Measurements from ENCODE around the gene CAPN12. TPM values are rescaled to one million over a fixed set of nuclear protein-coding genes. Genes with fewer than 3 reads are reported as not detected.

CAPN12 gene
- total and polyA plus RNA-seq, 2 experiments from 2014 or later, result 1.3 to 10.9 TPM

GRCh38 chr19:38715555-38715954, 28.7 kb downstream of the CAPN12 start:
- Histone ChIP-seq H3K27me3 (no peaks in the 10 kb centered on the region), H3K4me3 (no peak overlapping the region), H3K27ac (peak overlapping the region; percentile 73), H3K9me3 (ENCODE audit: low read depth) (no peaks in the 10 kb centered on the region), H3K4me1 (ENCODE audit: low read depth) (no peaks in the 10 kb centered on the region), H3K36me3 (peaks cover 41% of the 10 kb centered on the region)
- TF ChIP-seq, protein P1, sequence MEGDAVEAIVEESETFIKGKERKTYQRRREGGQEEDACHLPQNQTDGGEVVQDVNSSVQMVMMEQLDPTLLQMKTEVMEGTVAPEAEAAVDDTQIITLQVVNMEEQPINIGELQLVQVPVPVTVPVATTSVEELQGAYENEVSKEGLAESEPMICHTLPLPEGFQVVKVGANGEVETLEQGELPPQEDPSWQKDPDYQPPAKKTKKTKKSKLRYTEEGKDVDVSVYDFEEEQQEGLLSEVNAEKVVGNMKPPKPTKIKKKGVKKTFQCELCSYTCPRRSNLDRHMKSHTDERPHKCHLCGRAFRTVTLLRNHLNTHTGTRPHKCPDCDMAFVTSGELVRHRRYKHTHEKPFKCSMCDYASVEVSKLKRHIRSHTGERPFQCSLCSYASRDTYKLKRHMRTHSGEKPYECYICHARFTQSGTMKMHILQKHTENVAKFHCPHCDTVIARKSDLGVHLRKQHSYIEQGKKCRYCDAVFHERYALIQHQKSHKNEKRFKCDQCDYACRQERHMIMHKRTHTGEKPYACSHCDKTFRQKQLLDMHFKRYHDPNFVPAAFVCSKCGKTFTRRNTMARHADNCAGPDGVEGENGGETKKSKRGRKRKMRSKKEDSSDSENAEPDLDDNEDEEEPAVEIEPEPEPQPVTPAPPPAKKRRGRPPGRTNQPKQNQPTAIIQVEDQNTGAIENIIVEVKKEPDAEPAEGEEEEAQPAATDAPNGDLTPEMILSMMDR (IDR thresholded peaks at IDR 0.05; ENCODE audit: low read depth, low read length), result no peak
- no peak for DNase-seq (ENCODE audit: low read depth in 1 of 2, low spot score in 1 of 2)

DNA sequence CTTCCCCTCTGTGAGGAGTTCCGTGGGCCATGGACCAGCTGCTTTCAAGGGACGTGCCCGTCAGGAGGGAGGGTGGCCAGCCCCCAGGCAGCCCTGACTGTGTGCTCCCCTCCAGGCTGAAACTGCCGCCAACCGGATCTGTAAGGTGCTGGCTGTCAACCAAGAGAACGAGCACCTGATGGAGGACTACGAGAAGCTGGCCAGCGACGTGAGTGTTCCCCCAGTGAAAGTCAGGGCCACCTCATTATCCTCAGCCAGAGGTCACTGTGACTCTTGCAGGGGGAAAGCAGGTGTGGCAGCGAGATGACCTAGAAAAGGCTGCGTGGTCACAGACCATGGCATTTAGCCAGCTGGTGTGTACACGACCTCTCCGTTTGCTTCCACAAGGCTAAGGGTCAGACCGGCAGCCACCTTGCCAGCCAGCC, 29.9 kb downstream of the CAPN12 start:
- Histone ChIP-seq H3K9me3 (ENCODE audit: low read depth) (no peaks in the 10 kb centered on the region), H3K4me1 (ENCODE audit: low read depth) (no peaks in the 10 kb centered on the region), H3K36me3 (peaks cover 48% of the 10 kb centered on the region), H3K27ac (peak overlapping the region; percentile 73), H3K27me3 (no peaks in the 10 kb centered on the region), H3K4me3 (no peak overlapping the region)
- TF ChIP-seq, protein P1 (IDR thresholded peaks at IDR 0.05; ENCODE audit: low read depth, low read length), result no peak
- no peak for DNase-seq (ENCODE audit: low read depth in 1 of 2, low spot score in 1 of 2)

DNA sequence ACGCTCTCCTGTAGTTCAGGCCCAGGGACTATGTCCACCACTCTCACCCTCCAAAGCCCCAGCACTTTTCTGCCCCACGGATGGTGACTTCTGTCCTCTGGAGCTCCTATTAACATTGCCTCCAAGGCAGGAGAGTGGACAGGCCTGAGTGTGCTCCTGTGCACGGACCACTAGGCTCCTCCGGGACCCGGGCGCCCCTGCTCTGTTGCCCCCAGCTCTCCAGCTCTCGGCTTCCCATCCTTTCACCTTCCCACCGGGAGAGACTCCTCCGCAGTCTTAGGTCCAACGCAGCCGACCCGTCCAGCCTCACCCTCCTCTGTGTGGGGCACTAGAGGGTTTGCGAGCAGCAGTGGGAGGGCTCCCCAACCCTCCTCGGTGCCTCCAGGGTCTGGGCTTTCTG, 30.4 kb downstream of the CAPN12 start:
- Histone ChIP-seq H3K4me1 (ENCODE audit: low read depth) (no peaks in the 10 kb centered on the region), H3K27ac (peak overlapping the region; percentile 73), H3K27me3 (no peaks in the 10 kb centered on the region), H3K4me3 (no peak overlapping the region), H3K9me3 (ENCODE audit: low read depth) (no peaks in the 10 kb centered on the region), H3K36me3 (peaks cover 48% of the 10 kb centered on the region)
- no peak for DNase-seq (ENCODE audit: low read depth in 1 of 2, low spot score in 1 of 2)
- TF ChIP-seq, protein P1 (IDR thresholded peaks at IDR 0.05; ENCODE audit: low read depth, low read length), result no peak

GRCh38 chr19:38713227-38713649, 31.0 kb downstream of the CAPN12 start:
- Histone ChIP-seq H3K36me3 (peaks cover 52% of the 10 kb centered on the region), H3K27ac (peak overlapping the region; percentile 73), H3K4me1 (ENCODE audit: low read depth) (no peaks in the 10 kb centered on the region), H3K27me3 (no peaks in the 10 kb centered on the region), H3K4me3 (no peak overlapping the region), H3K9me3 (ENCODE audit: low read depth) (no peaks in the 10 kb centered on the region)
- no peak for DNase-seq (ENCODE audit: low read depth in 1 of 2, low spot score in 1 of 2)
- TF ChIP-seq, protein P1 (IDR thresholded peaks at IDR 0.05; ENCODE audit: low read depth, low read length), result no peak

DNA sequence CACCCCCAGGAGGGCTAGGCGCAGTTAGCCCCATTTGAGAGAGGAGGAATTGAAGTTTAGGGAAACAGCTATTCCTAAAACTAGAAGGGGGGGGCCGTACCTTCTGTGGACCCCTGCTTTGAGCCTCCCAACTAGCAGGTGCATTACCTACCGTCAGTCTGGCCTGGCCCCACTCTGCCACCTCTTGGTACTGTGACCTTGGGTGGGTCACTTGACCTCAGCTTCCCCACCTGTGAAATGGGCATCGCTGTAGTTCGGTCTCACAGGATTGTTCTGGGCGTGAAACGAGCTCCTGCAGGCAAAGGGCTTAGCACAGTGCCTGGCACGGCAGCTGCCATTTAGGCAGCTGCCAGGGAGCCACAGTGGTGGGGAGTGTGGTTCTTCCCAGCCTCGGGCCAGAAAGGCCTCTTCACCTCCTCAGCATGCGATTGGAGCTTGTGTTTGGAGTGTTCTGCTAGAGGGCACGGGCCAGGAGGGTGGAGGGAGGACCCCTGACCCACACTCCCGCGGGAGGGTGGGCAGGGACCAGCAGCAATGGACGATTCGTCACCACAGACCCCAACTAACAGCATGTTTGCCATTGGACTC, 32.0 kb downstream of the CAPN12 start:
- peaks cover 53% of the 10 kb centered on the region for H3K36me3 ChIP-seq
- peak overlapping the region; percentile 73 for H3K27ac ChIP-seq
- no peaks in the 10 kb centered on the region for H3K4me1 ChIP-seq (ENCODE audit: low read depth)
- no peak for DNase-seq (ENCODE audit: low read depth in 1 of 2, low spot score in 1 of 2)
- H3K4me3 ChIP-seq, result no peak overlapping the region
- H3K27me3 ChIP-seq, result no peaks in the 10 kb centered on the region
- no peaks in the 10 kb centered on the region for H3K9me3 ChIP-seq (ENCODE audit: low read depth)
- TF ChIP-seq, protein P1 (IDR thresholded peaks at IDR 0.05; ENCODE audit: low read depth, low read length), result no peak
